Vagina (tissue), 2 donors: ENCODE data around the gene FMO5.

Experiments
- POLR2A ChIP-seq, 2 donors: fragments of 450-650 bp; IDR thresholded peaks; one replicate each; pipeline ENCODE4 v1.6.1; 2017; ENCODE audit warnings: antibody characterized with exemption in 2 of 2, mild to moderate bottlenecking in 2 of 2, moderate library complexity in 2 of 2
- POLR2AphosphoS5 ChIP-seq, 2 donors: sonication (generic); formaldehyde crosslinking; IDR thresholded peaks; one replicate each; pipeline ENCODE4 v1.9.0; 2017; ENCODE audit warnings: antibody characterized with exemption in 2 of 2, mild to moderate bottlenecking in 2 of 2, low read depth in 1 of 2; ENCODE audit not compliant: insufficient read depth in 1 of 2

GRCh38 chr1:147204080-147204479 is 21.1 kb downstream of the FMO5 start:
- TF ChIP-seq POLR2AphosphoS5 (IDR thresholded peaks at IDR 0.05; ENCODE audit: insufficient read depth in 1 of 2, low read depth in 1 of 2) (no peak), POLR2A (IDR thresholded peaks at IDR 0.05) (no peak)
